ENCODE results near the gene RSPO3. TPM values are rescaled to one million over a fixed set of nuclear protein-coding genes. Genes with fewer than 3 reads are reported as not detected.

RSPO3 gene
- total RNA-seq, 1 donor from 2014 or later, result not detected

DNA sequence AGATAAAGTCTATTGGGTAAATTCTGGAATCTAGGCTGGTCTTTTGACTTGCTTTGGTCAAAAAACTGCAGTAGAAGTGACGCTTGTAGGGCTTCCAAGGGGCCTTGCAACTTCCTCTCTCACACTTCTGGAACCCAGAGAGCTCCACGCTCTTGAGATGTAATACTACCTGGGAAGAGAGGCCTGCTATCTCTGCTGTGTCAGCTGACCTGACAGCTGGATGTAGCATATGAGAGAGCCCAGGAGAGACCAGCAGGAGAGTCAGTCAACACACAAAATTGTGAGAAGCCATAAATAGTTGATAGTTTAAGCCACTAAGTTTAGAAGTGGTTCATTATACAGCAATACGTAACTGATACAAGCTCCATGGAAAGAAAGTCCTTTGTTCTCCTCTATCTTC, 7.8 kb upstream of the RSPO3 start:
- H3K36me3 Mint-ChIP-seq (ENCODE audit: low read depth), result no peaks in the 10 kb centered on the region
- H3K4me1 Mint-ChIP-seq, result no peaks in the 10 kb centered on the region
- no peak for TF ChIP-seq CTCF (conservative IDR thresholded peaks at IDR 0.05)
- DNase-seq (ENCODE audit: low read depth, low spot score), result no peak
- no peak overlapping the region for H3K4me3 Mint-ChIP-seq
- H3K27ac Mint-ChIP-seq (ENCODE audit: unreplicated experiment), result no peak overlapping the region
- peaks cover 68% of the 10 kb centered on the region for H3K27me3 Mint-ChIP-seq (ENCODE audit: low read depth)
- H3K9me3 Mint-ChIP-seq, result no peaks in the 10 kb centered on the region

DNA sequence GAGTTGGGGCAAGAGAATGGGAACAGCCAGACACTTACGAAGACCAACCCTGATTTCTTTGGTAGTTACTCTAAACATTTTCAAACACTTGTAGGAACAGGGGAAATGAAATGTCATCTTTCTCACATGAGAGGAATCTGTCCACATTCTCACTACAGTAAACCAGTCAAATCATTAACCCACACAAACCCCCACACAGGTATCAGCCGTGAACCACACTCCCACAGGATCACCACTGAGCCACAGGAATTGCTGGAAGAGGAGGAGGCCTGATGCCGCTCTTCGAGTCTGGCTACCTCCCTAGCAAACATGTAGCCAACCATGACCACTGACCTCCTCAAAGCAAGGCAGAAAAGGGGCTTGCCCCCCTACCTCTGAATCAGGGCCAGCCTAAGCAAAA, 6.9 kb upstream of the RSPO3 start:
- H3K36me3 Mint-ChIP-seq (ENCODE audit: low read depth), result no peaks in the 10 kb centered on the region
- peaks cover 76% of the 10 kb centered on the region for H3K27me3 Mint-ChIP-seq (ENCODE audit: low read depth)
- no peaks in the 10 kb centered on the region for H3K4me1 Mint-ChIP-seq
- TF ChIP-seq CTCF (conservative IDR thresholded peaks at IDR 0.05), result no peak
- H3K4me3 Mint-ChIP-seq, result no peak overlapping the region
- no peaks in the 10 kb centered on the region for H3K9me3 Mint-ChIP-seq
- no peak overlapping the region for H3K27ac Mint-ChIP-seq (ENCODE audit: unreplicated experiment)
- no peak for DNase-seq (ENCODE audit: low read depth, low spot score)

- Mint-ChIP-seq H3K9me3 (no peaks in the 10 kb centered on the region), H3K36me3 (ENCODE audit: low read depth) (no peaks in the 10 kb centered on the region), H3K27me3 (ENCODE audit: low read depth) (peaks cover 86% of the 10 kb centered on the region), H3K27ac (ENCODE audit: unreplicated experiment) (no peak overlapping the region), H3K4me3 (no peak overlapping the region), H3K4me1 (peaks cover 4% of the 10 kb centered on the region)
- DNase-seq (ENCODE audit: low read depth, low spot score), result no peak
- TF ChIP-seq CTCF (conservative IDR thresholded peaks at IDR 0.05), result no peak
Observed at GRCh38 chr6:127114214-127114760, 4.2 kb upstream of the RSPO3 start.

DNA sequence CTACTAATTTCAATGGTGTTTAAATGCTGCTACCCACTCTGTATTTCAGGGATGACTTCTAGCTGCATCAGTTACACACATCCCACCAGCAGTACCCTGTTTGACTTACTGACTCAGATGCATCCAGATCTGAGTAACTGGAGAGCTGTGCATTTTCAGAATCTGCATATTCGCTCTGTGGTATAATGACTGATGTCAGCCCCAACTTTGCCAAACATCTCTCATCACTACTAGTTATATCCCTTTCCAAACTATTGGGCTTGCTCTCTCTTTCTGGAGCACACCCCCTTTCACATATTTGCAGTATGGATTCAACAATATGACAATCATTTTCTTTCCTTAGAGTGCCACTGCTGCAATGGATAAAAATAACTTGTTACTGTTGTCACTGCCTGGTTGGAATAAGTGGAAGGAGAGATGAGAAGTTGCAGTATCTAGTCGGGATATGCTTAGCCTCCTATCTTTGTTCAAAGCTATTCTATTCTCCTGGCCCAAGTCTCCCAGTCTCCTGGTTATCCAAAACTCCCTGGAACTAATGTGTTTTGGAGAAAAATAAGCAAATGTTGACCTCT, 3.3 kb upstream of the RSPO3 start:
- Mint-ChIP-seq H3K36me3 (ENCODE audit: low read depth) (no peaks in the 10 kb centered on the region), H3K4me1 (peaks cover 8% of the 10 kb centered on the region), H3K27me3 (ENCODE audit: low read depth) (peaks cover 92% of the 10 kb centered on the region), H3K4me3 (no peak overlapping the region), H3K27ac (ENCODE audit: unreplicated experiment) (no peak overlapping the region), H3K9me3 (no peaks in the 10 kb centered on the region)
- TF ChIP-seq CTCF (conservative IDR thresholded peaks at IDR 0.05), result no peak
- no peak for DNase-seq (ENCODE audit: low read depth, low spot score)

DNA sequence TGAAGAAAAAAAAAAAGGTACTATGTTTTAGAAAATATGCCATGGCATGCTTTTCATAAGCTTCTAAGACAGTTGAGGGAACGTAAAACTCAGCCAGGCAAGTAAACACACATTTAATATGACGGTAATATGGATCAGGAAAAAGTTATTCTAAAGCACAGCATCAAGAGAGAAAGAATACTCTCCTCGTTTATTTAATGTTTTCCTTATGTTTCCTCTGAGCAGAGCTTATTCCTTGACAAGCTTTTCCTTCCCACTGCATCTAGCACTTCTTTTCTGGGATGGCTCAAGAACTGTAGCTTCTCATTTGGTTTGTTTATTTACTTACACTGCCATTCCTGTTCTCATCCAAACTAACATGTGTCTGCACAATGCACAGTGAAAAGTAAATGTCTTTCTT, 2.7 kb upstream of the RSPO3 start:
- H3K36me3 Mint-ChIP-seq (ENCODE audit: low read depth), result no peaks in the 10 kb centered on the region
- H3K4me1 Mint-ChIP-seq, result peaks cover 8% of the 10 kb centered on the region
- H3K27me3 Mint-ChIP-seq (ENCODE audit: low read depth), result peaks cover 95% of the 10 kb centered on the region
- H3K27ac Mint-ChIP-seq (ENCODE audit: unreplicated experiment), result no peak overlapping the region
- no peak for TF ChIP-seq CTCF (conservative IDR thresholded peaks at IDR 0.05)
- DNase-seq (ENCODE audit: low read depth, low spot score), result no peak
- H3K9me3 Mint-ChIP-seq, result no peaks in the 10 kb centered on the region
- H3K4me3 Mint-ChIP-seq, result no peak overlapping the region
